ENCODE data around the gene MRPS34.

- TF ChIP-seq, protein P1, sequence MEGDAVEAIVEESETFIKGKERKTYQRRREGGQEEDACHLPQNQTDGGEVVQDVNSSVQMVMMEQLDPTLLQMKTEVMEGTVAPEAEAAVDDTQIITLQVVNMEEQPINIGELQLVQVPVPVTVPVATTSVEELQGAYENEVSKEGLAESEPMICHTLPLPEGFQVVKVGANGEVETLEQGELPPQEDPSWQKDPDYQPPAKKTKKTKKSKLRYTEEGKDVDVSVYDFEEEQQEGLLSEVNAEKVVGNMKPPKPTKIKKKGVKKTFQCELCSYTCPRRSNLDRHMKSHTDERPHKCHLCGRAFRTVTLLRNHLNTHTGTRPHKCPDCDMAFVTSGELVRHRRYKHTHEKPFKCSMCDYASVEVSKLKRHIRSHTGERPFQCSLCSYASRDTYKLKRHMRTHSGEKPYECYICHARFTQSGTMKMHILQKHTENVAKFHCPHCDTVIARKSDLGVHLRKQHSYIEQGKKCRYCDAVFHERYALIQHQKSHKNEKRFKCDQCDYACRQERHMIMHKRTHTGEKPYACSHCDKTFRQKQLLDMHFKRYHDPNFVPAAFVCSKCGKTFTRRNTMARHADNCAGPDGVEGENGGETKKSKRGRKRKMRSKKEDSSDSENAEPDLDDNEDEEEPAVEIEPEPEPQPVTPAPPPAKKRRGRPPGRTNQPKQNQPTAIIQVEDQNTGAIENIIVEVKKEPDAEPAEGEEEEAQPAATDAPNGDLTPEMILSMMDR (IDR thresholded peaks at IDR 0.05; ENCODE audit: low read depth, low read length) = no peak
- no peak for TF ChIP-seq EZH2phosphoT487 (IDR thresholded peaks at IDR 0.05; ENCODE audit: low read depth)
Observed at GRCh38 chr16:1771864-1772361, 1.0 kb downstream of the MRPS34 start.

Data from OCI-LY3 (cell line).